ENCODE data around the gene IFI30.

IFI30 gene

GRCh38 chr19:18159810-18160209, 13.8 kb upstream of the IFI30 start:
- no peak overlapping the region for H3K4me3 ChIP-seq (ENCODE audit: low read depth, low read length)
- no peak for DNase-seq (ENCODE audit: low read depth, low spot score)
- TF ChIP-seq, protein P1, sequence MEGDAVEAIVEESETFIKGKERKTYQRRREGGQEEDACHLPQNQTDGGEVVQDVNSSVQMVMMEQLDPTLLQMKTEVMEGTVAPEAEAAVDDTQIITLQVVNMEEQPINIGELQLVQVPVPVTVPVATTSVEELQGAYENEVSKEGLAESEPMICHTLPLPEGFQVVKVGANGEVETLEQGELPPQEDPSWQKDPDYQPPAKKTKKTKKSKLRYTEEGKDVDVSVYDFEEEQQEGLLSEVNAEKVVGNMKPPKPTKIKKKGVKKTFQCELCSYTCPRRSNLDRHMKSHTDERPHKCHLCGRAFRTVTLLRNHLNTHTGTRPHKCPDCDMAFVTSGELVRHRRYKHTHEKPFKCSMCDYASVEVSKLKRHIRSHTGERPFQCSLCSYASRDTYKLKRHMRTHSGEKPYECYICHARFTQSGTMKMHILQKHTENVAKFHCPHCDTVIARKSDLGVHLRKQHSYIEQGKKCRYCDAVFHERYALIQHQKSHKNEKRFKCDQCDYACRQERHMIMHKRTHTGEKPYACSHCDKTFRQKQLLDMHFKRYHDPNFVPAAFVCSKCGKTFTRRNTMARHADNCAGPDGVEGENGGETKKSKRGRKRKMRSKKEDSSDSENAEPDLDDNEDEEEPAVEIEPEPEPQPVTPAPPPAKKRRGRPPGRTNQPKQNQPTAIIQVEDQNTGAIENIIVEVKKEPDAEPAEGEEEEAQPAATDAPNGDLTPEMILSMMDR (IDR thresholded peaks at IDR 0.05; ENCODE audit: insufficient read depth, low read length, missing control alignments): no peak
- ChIA-PET CTCF (interaction anchor here (1.0 to 5.0 kb wide), 20 partner anchors 8 to 158 kb away, joined by 3 to 66 read pairs (median 6); partner anchors contain the start of genes IFI30, MPV17L2 and PIK3R2), POLR2A (no interaction called here)

GRCh38 chr19:18160493-18160970, 13.1 kb upstream of the IFI30 start:
- ChIA-PET POLR2A (no interaction called here), CTCF (interaction anchor here (0.6 to 5.0 kb wide), 29 partner anchors 8 to 161 kb away, joined by 3 to 66 read pairs (median 6); partner anchors contain the start of genes IFI30, MPV17L2 and PIK3R2)
- TF ChIP-seq, protein P1 (IDR thresholded peaks at IDR 0.05; ENCODE audit: insufficient read depth, low read length, missing control alignments): no peak
- DNase-seq (ENCODE audit: low read depth, low spot score): no peak
- H3K4me3 ChIP-seq (ENCODE audit: low read depth, low read length): peak overlapping the region; percentile 27

GRCh38 chr19:18160971-18161635, 12.5 kb upstream of the IFI30 start:
- TF ChIP-seq, protein P1 (IDR thresholded peaks at IDR 0.05; ENCODE audit: insufficient read depth, low read length, missing control alignments): peak; percentile 55
- DNase-seq (ENCODE audit: low read depth, low spot score): no peak
- H3K4me3 ChIP-seq (ENCODE audit: low read depth, low read length): peak overlapping the region; percentile 27
- CTCF ChIA-PET: interaction anchor here (0.6 to 5.0 kb wide), 36 partner anchors 8 to 166 kb away, joined by 3 to 66 read pairs (median 5); partner anchors contain the start of genes IFI30, MPV17L2 and PIK3R2
- POLR2A ChIA-PET: no interaction called here

GRCh38 chr19:18161636-18162002, 12.0 kb upstream of the IFI30 start:
- POLR2A ChIA-PET: no interaction called here
- TF ChIP-seq, protein P1 (IDR thresholded peaks at IDR 0.05; ENCODE audit: insufficient read depth, low read length, missing control alignments): no peak
- CTCF ChIA-PET: interaction anchor here (0.9 to 5.0 kb wide), 24 partner anchors 9 to 165 kb away, joined by 3 to 66 read pairs (median 6); partner anchors contain the start of genes IFI30, MPV17L2 and PIK3R2
- no peak for DNase-seq (ENCODE audit: low read depth, low spot score)
- no peak overlapping the region for H3K4me3 ChIP-seq (ENCODE audit: low read depth, low read length)

DNA sequence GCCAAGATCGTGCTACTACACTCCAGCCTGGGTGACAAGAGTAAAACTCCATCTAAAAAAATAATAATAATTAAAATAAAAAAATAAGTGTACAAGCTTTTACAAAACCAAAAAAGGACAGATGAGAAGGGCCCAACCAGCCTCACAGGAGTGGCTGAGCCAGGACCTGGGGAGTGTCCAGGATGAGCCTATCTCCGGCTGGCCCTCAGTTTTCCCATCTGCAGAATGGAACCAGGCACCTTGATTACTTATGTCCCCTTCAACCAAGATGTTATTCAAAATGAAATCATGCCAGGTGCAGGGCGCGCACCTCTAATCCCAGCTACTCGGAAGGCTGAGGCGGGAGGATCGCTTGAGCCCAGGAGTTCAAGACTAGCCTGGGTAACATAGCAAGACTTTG, 9.5 kb upstream of the IFI30 start:
- TF ChIP-seq, protein P1 (IDR thresholded peaks at IDR 0.05; ENCODE audit: insufficient read depth, low read length, missing control alignments): no peak
- DNase-seq (ENCODE audit: low read depth, low spot score): no peak
- ChIA-PET POLR2A (no interaction called here), CTCF (interaction anchor here (0.8 to 6.8 kb wide), 12 partner anchors 8 to 129 kb away, joined by 3 to 52 read pairs (median 4); partner anchors contain the start of genes IFI30 and PIK3R2)
- H3K4me3 ChIP-seq (ENCODE audit: low read depth, low read length): no peak overlapping the region

- ChIA-PET POLR2A (no interaction called here), CTCF (interaction anchor here (6.2 to 6.8 kb wide), 2 partner anchors 54 to 87 kb away, joined by 50 to 52 read pairs; a partner anchor contains a TSS)
- TF ChIP-seq, protein P1 (IDR thresholded peaks at IDR 0.05; ENCODE audit: insufficient read depth, low read length, missing control alignments): no peak
- H3K4me3 ChIP-seq (ENCODE audit: low read depth, low read length): no peak overlapping the region
- no peak for DNase-seq (ENCODE audit: low read depth, low spot score)
Measured at GRCh38 chr19:18165794-18166544, 7.6 kb upstream of the IFI30 start.

Measured in AG04449 (cell line).